Lung (tissue), 12 donors: ENCODE measurements around the gene OSBPL2. TPM values are rescaled to one million over a fixed set of nuclear protein-coding genes. Genes with fewer than 3 reads are reported as not detected.

Experiments used
- ATAC-seq: fragments of 200-7000 bp; cut with Tn5 transposase; one replicate; pipeline ENCODE4 v1.9.1; 2020; ENCODE audit warnings: moderate number of reproducible peaks; ENCODE audit not compliant: insufficient read depth, low FRiP score
- DNase-seq, 3 donors: peaks; one replicate each; pipeline ENCODE4 v3.0.0-alpha.2; 2013 to 2017
- H3K27ac ChIP-seq, 2 donors: one replicate each; pipeline ENCODE4 v1.5.1; 2013; ENCODE audit warnings: mild to moderate bottlenecking in 2 of 2, moderate library complexity in 2 of 2, control low read depth in 1 of 2, inconsistent platforms in 1 of 2, low read depth in 1 of 2, low read length in 1 of 2
- H3K27me3 ChIP-seq, 3 donors: one replicate each; pipeline ENCODE4 v1.5.1; 2013; ENCODE audit warnings: low read length in 2 of 3; ENCODE audit not compliant: control insufficient read depth in 3 of 3, insufficient read depth in 3 of 3
- H3K36me3 ChIP-seq, 4 donors: one replicate each; pipeline ENCODE4 v1.5.1; 2013; ENCODE audit warnings: low read length in 4 of 4, mild to moderate bottlenecking in 1 of 4, moderate library complexity in 1 of 4; ENCODE audit not compliant: control insufficient read depth in 4 of 4, insufficient read depth in 4 of 4
- H3K4me1 ChIP-seq, 5 donors: one replicate each; pipeline ENCODE4 v1.5.1; 2013; ENCODE audit warnings: low read length in 5 of 5, mild to moderate bottlenecking in 2 of 5, moderate library complexity in 1 of 5; ENCODE audit not compliant: control insufficient read depth in 5 of 5, insufficient read depth in 5 of 5
- H3K4me3 ChIP-seq: one replicate; pipeline ENCODE4 v1.5.1; 2013; ENCODE audit warnings: mild to moderate bottlenecking, control low read depth, moderate library complexity
- H3K9ac ChIP-seq, 2 donors: one replicate each; pipeline ENCODE4 v1.5.1; 2013; ENCODE audit warnings: low read length in 2 of 2, control low read depth in 1 of 2; ENCODE audit not compliant: insufficient read depth in 1 of 2
- H3K9me3 ChIP-seq, 4 donors: one replicate each; pipeline ENCODE4 v1.5.1; 2013; ENCODE audit warnings: low read length in 3 of 4, mild to moderate bottlenecking in 1 of 4, moderate library complexity in 1 of 4; ENCODE audit not compliant: control insufficient read depth in 4 of 4, insufficient read depth in 3 of 4
- CTCF ChIP-seq: IDR thresholded peaks from 2 replicates; pipeline ENCODE4 v1.5.1; 2012; ENCODE audit warnings: mild to moderate bottlenecking; ENCODE audit errors: control extremely low read depth, extremely low read depth
- WGBS, 2 donors: extraction: QIAGEN DNeasy Blood & Tissue Kit; methylation state at CpG; one replicate each; pipeline ENCODE4 v1.1.7; 2013; 5-methylcytosine and 5-hydroxymethylcytosine counted together
- polyA plus RNA-seq, 2 donors: library from polyadenylated mRNA; stranded (reverse); fragments of 200-250 nt; gene quantifications; one replicate each; pipeline ENCODE4 v1.2.1, GENCODE V29; 2013
- total RNA-seq, 2 donors: library from RNA; depleted of rRNA in 1 of 2; stranded (reverse); fragments of >200 nt in 1 of 2; gene quantifications; one replicate each; pipeline ENCODE4 v1.2.1, GENCODE V29; 2014 to 2021
- donor health status: control.
- donor health status: control.
- donor health status: Bipolar disorder and iron deficiency.
- donor health status: healthy.
- donor health status: DM: yes; HTN: yes; CAD: no.

OSBPL2 gene
- total and polyA plus RNA-seq, 4 donors: 13.2 to 48.0 (median 27.7) TPM

GRCh38 chr20:62275219-62275618 is 36.9 kb downstream of the OSBPL2 start:
- Histone ChIP-seq H3K9ac (no peak overlapping the region), H3K27me3 (no peaks in the 10 kb centered on the region), H3K36me3 (peaks cover 4 to 49% (median 11%) of the 10 kb centered on the region in 4 donors), H3K27ac (no peak overlapping the region), H3K9me3 (no peaks in the 10 kb centered on the region), H3K4me3 (no peak overlapping the region), H3K4me1 (no peaks in the 10 kb centered on the region)
- WGBS, 2 donors: 89 to 92% methylated on average over 10 of the region's 10 CpGs
- ATAC-seq: no peak
- no peak for DNase-seq
- TF ChIP-seq CTCF: no peak

- WGBS, 2 donors: 79 to 86% methylated on average over 6 of the region's 6 CpGs
- Histone ChIP-seq H3K4me3 (no peak overlapping the region), H3K36me3 (peaks cover 4 to 60% (median 18%) of the 10 kb centered on the region in 4 donors), H3K9me3 (no peaks in the 10 kb centered on the region), H3K27ac (no peak overlapping the region), H3K9ac (no peak overlapping the region), H3K4me1 (peaks cover 0 to 5% (median 0%) of the 10 kb centered on the region in 5 donors), H3K27me3 (no peaks in the 10 kb centered on the region)
- no peak for ATAC-seq
- no peak for DNase-seq
- TF ChIP-seq CTCF: no peak
Observed at GRCh38 chr20:62276439-62276838, 38.1 kb downstream of the OSBPL2 start.

GRCh38 chr20:62277253-62277652 is 38.9 kb downstream of the OSBPL2 start:
- Histone ChIP-seq H3K9ac (no peak overlapping the region), H3K9me3 (no peaks in the 10 kb centered on the region), H3K4me1 (peaks cover 0 to 11% (median 0%) of the 10 kb centered on the region in 5 donors), H3K4me3 (no peak overlapping the region), H3K27me3 (no peaks in the 10 kb centered on the region), H3K27ac (no peak overlapping the region), H3K36me3 (peaks cover 8 to 59% (median 25%) of the 10 kb centered on the region in 4 donors)
- no peak for ATAC-seq
- no peak for DNase-seq
- TF ChIP-seq CTCF: no peak
- 77 to 87% methylated on average over 13 of the region's 13 CpGs for WGBS, 2 donors

- Histone ChIP-seq H3K4me1 (peaks cover 0 to 11% (median 0%) of the 10 kb centered on the region in 5 donors), H3K27ac (no peak overlapping the region), H3K36me3 (peaks cover 4 to 45% (median 22%) of the 10 kb centered on the region in 4 donors), H3K9me3 (no peaks in the 10 kb centered on the region), H3K27me3 (no peaks in the 10 kb centered on the region), H3K9ac (no peak overlapping the region), H3K4me3 (no peak overlapping the region)
- WGBS, 2 donors: 50 to 84% methylated on average over 4 of the region's 4 CpGs
- TF ChIP-seq CTCF: no peak
- no peak for DNase-seq
- no peak for ATAC-seq
Observed at GRCh38 chr20:62280303-62280702, 42.0 kb downstream of the OSBPL2 start.
